ENCODE results near the gene LETMD1.

DNA sequence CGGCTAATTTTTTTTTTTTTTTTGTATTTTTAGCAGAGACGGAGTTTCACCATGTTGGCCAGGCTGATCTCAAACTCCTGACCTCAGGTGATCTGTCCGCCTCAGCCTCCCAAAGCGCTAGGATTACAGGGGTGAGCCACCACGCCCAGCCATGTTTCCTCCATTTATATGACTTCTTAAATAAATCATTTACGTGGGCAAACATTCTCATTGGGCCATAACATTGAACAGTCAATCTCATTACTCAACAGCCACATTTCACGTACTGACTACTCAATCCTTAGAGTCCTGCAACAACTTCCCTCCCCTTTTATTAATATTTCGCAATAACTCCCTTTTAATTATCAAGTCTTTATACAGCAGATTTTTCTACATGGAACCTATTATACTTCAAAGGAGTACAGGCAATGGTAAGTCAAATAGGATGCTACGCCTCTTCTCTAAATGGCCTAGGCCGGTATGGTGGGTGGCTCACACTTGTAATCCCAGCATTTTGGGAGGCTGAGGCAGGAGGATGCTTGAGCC is 42.6 kb downstream of the LETMD1 start:
- TF ChIP-seq, protein P1, sequence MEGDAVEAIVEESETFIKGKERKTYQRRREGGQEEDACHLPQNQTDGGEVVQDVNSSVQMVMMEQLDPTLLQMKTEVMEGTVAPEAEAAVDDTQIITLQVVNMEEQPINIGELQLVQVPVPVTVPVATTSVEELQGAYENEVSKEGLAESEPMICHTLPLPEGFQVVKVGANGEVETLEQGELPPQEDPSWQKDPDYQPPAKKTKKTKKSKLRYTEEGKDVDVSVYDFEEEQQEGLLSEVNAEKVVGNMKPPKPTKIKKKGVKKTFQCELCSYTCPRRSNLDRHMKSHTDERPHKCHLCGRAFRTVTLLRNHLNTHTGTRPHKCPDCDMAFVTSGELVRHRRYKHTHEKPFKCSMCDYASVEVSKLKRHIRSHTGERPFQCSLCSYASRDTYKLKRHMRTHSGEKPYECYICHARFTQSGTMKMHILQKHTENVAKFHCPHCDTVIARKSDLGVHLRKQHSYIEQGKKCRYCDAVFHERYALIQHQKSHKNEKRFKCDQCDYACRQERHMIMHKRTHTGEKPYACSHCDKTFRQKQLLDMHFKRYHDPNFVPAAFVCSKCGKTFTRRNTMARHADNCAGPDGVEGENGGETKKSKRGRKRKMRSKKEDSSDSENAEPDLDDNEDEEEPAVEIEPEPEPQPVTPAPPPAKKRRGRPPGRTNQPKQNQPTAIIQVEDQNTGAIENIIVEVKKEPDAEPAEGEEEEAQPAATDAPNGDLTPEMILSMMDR (IDR thresholded peaks at IDR 0.05), result no peak
- TF ChIP-seq POLR2A (IDR thresholded peaks at IDR 0.05), result no peak
